Lower leg skin (tissue), 4 donors: Measurements from ENCODE around the gene TLCD2. TPM values are rescaled to one million over a fixed set of nuclear protein-coding genes. Genes with fewer than 3 reads are reported as not detected.

ENCODE experiments used
- DNase-seq, 2 donors: peaks; one replicate each; pipeline ENCODE4 v3.0.0-alpha.2; 2019; ENCODE audit warnings: low spot score in 2 of 2
- H3K4me3 ChIP-seq: fragments of 200-600 bp; sonication (generic); 2 replicates; pipeline ENCODE4 v1.5.1; 2017; ENCODE audit warnings: mild to moderate bottlenecking, low read depth; ENCODE audit not compliant: poor library complexity, severe bottlenecking
- POLR2A ChIP-seq, 2 donors: fragments of 450-650 bp; IDR thresholded peaks; one replicate each; pipeline ENCODE4 v1.6.1; 2016 to 2017; ENCODE audit warnings: antibody characterized with exemption in 2 of 2, mild to moderate bottlenecking in 1 of 2, moderate library complexity in 1 of 2
- WGBS, 2 donors: methylation state at CpG; one replicate each; pipeline ENCODE4 v1.1.5; 2018; 5-methylcytosine and 5-hydroxymethylcytosine counted together
- intact Hi-C: fragments of 100-400 bp; cut with DNase I; formaldehyde crosslinking; loops from one replicate; pipeline ENCODE4 v1.15.0; 2023; ENCODE audit warnings: low total_unique reads
- total RNA-seq, 4 donors: library from RNA; depleted of rRNA; stranded (reverse); fragments of >200 nt; gene quantifications; one replicate each; pipeline ENCODE4 v1.1.0, GENCODE V29; 2016
- TF ChIP-seq, protein P1 (sequence below), 3 donors: fragments of 450-650 bp; IDR thresholded peaks; one replicate each; pipeline ENCODE4 v1.5.1; 2016; ENCODE audit warnings: antibody characterized with exemption in 3 of 3, mild to moderate bottlenecking in 3 of 3, moderate library complexity in 2 of 3

Gene TLCD2
- total RNA-seq, 4 donors from 2014 or later, result 0.99 to 4.5 (median 2.8) TPM

GRCh38 chr17:1727876-1728630 is 17.9 kb upstream of the TLCD2 start:
- intact Hi-C loops, result loop anchor here (10.0 kb wide), 1 partner anchor 147 kb away; no protein-coding TSS in a partner anchor
- no peak for DNase-seq
- TF ChIP-seq, protein P1, sequence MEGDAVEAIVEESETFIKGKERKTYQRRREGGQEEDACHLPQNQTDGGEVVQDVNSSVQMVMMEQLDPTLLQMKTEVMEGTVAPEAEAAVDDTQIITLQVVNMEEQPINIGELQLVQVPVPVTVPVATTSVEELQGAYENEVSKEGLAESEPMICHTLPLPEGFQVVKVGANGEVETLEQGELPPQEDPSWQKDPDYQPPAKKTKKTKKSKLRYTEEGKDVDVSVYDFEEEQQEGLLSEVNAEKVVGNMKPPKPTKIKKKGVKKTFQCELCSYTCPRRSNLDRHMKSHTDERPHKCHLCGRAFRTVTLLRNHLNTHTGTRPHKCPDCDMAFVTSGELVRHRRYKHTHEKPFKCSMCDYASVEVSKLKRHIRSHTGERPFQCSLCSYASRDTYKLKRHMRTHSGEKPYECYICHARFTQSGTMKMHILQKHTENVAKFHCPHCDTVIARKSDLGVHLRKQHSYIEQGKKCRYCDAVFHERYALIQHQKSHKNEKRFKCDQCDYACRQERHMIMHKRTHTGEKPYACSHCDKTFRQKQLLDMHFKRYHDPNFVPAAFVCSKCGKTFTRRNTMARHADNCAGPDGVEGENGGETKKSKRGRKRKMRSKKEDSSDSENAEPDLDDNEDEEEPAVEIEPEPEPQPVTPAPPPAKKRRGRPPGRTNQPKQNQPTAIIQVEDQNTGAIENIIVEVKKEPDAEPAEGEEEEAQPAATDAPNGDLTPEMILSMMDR (IDR thresholded peaks at IDR 0.05), result no peak
- 82 to 87% methylated on average over 22 to 28 of the region's 28 CpGs for WGBS, 2 donors
- no peak overlapping the region for H3K4me3 ChIP-seq

GRCh38 chr17:1727258-1727789 is 17.1 kb upstream of the TLCD2 start:
- 88 to 89% methylated on average over 14 to 17 of the region's 21 CpGs for WGBS, 2 donors
- H3K4me3 ChIP-seq, result no peak overlapping the region
- TF ChIP-seq POLR2A (IDR thresholded peaks at IDR 0.05), result no peak
- TF ChIP-seq, protein P1 (IDR thresholded peaks at IDR 0.05), result no peak
- intact Hi-C loops, result loop anchor here (10.0 kb wide), 1 partner anchor 147 kb away; no protein-coding TSS in a partner anchor
- no peak for DNase-seq

DNA sequence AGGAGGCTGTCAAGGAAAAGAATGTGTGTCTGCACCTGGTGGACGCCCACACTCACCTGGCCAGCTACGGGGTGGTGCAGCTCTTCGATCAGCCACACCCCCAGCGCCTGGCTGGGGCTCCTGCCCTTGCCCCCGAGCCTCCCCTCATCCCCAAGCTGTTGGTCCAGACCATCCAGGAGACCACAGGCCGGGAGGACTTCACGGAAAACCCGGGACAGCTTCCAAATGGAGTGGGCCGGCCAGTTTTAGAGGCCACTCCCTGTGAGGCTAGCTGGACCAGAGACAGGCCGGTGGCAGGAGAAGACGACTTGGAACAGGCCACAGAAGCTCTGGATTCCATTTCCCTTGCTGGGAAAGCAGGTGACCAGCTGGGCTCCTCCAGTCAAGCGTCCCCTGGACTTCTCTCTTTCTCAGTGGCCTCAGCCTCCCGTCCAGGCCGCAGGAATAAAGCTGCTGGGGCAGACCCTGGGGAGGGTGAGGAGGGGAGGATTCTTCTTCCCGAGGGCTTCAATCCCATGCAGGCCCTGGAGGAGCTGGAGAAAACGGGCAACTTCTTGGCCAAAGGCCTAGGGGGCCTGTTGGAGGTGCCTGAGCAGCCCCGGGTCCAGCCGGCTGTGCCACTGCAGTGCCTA is 16.6 kb upstream of the TLCD2 start:
- no peak for DNase-seq
- intact Hi-C loops, result loop anchor here (10.0 kb wide), 1 partner anchor 148 kb away; no protein-coding TSS in a partner anchor
- H3K4me3 ChIP-seq, result no peak overlapping the region
- TF ChIP-seq POLR2A (IDR thresholded peaks at IDR 0.05), result no peak
- TF ChIP-seq, protein P1 (IDR thresholded peaks at IDR 0.05), result no peak
- 69 to 71% methylated on average over 16 to 17 of the region's 18 CpGs for WGBS, 2 donors

- TF ChIP-seq POLR2A (IDR thresholded peaks at IDR 0.05), result no peak
- TF ChIP-seq, protein P1 (IDR thresholded peaks at IDR 0.05), result no peak
- WGBS, 2 donors, result 93% methylated on average over 54 of the region's 54 CpGs
- intact Hi-C loops, result loop anchor here (10.0 kb wide), 1 partner anchor 149 kb away; no protein-coding TSS in a partner anchor
- H3K4me3 ChIP-seq, result no peak overlapping the region
- no peak for DNase-seq
Observed at GRCh38 chr17:1725642-1726511, 15.7 kb upstream of the TLCD2 start.

- TF ChIP-seq POLR2A (IDR thresholded peaks at IDR 0.05), result no peak
- TF ChIP-seq, protein P1 (IDR thresholded peaks at IDR 0.05), result no peak
- intact Hi-C loops, result loop anchor here (5.0 to 10.0 kb wide), 2 partner anchors 57 to 150 kb away; no protein-coding TSS in a partner anchor
- WGBS, 2 donors, result 37 to 38% methylated on average over 10 to 14 of the region's 51 CpGs
- DNase-seq, result peak in 1 of 2 donors; percentile 91
- peak overlapping the region; percentile 84 for H3K4me3 ChIP-seq
Observed at GRCh38 chr17:1724869-1725641, 14.9 kb upstream of the TLCD2 start.
